H9 (cell line): ENCODE results near the gene CHN2. TPM values are rescaled to one million over a fixed set of nuclear protein-coding genes. Genes with fewer than 3 reads are reported as not detected.

Experiments used
- DNase-seq: peaks from one replicate; pipeline ENCODE4 v3.0.0-alpha.2; 2017
- H2AFZ ChIP-seq: one replicate; pipeline ENCODE4 v1.6.1; 2013; ENCODE audit warnings: mild to moderate bottlenecking, low read length, control low read depth, moderate library complexity
- H2AK5ac ChIP-seq: 2 replicates; pipeline ENCODE4 v1.6.1; 2013; ENCODE audit warnings: low read length, control low read depth, mixed read lengths; ENCODE audit not compliant: insufficient read length
- H2BK120ac ChIP-seq: one replicate; pipeline ENCODE4 v1.6.1; 2013; ENCODE audit warnings: low read depth, mild to moderate bottlenecking, low read length, control low read depth, inconsistent platforms; ENCODE audit not compliant: poor library complexity, severe bottlenecking
- H2BK12ac ChIP-seq: 2 replicates; pipeline ENCODE4 v1.6.1; 2013; ENCODE audit warnings: low read length, control low read depth, mixed read lengths, low read depth; ENCODE audit not compliant: insufficient read length
- H2BK15ac ChIP-seq: 2 replicates; pipeline ENCODE4 v1.6.1; 2013; ENCODE audit warnings: low read depth, low read length, control low read depth
- H2BK20ac ChIP-seq: one replicate; pipeline ENCODE4 v1.6.1; 2013; ENCODE audit warnings: low read depth, mild to moderate bottlenecking, low read length, control low read depth, inconsistent platforms; ENCODE audit not compliant: poor library complexity, severe bottlenecking
- H2BK5ac ChIP-seq: 2 replicates; pipeline ENCODE4 v1.6.1; 2013; ENCODE audit warnings: low read length, control low read depth, mixed read lengths; ENCODE audit not compliant: insufficient read length
- H3K14ac ChIP-seq: 2 replicates; pipeline ENCODE4 v1.6.1; 2013; ENCODE audit warnings: low read length, control low read depth; ENCODE audit not compliant: insufficient read depth
- H3K18ac ChIP-seq: 2 replicates; pipeline ENCODE4 v1.6.1; 2013; ENCODE audit warnings: low read depth, mild to moderate bottlenecking, mixed read lengths, low read length, control low read depth; ENCODE audit not compliant: insufficient read length
- H3K23ac ChIP-seq: 2 replicates; pipeline ENCODE4 v1.6.1; 2013; ENCODE audit warnings: low read length, control low read depth, mixed read lengths, low read depth; ENCODE audit not compliant: insufficient read length
- H3K23me2 ChIP-seq: 2 replicates; pipeline ENCODE4 v1.6.1; 2013; ENCODE audit warnings: low read depth, mild to moderate bottlenecking, mixed read lengths, low read length, control low read depth; ENCODE audit not compliant: insufficient read length, poor library complexity, severe bottlenecking
- H3K27ac ChIP-seq: 2 replicates; pipeline ENCODE4 v1.5.1; 2013; ENCODE audit warnings: low read length, control low read depth, mixed read lengths, low read depth; ENCODE audit not compliant: insufficient read length
- H3K27me3 ChIP-seq: 2 replicates; pipeline ENCODE4 v1.6.1; 2013; ENCODE audit warnings: low read length, control low read depth, inconsistent platforms; ENCODE audit not compliant: insufficient read depth
- H3K4ac ChIP-seq: 2 replicates; pipeline ENCODE4 v1.6.1; 2013; ENCODE audit warnings: low read depth, mild to moderate bottlenecking, control low read depth, inconsistent platforms, low read length, moderate library complexity
- H3K4me1 ChIP-seq: 2 replicates; pipeline ENCODE4 v1.6.1; 2013; ENCODE audit warnings: low read length, control low read depth, inconsistent platforms; ENCODE audit not compliant: insufficient read depth
- H3K4me2 ChIP-seq: 2 replicates; pipeline ENCODE4 v1.6.1; 2013; ENCODE audit warnings: low read length, control low read depth, mixed read lengths; ENCODE audit not compliant: insufficient read length, insufficient read depth
- H3K56ac ChIP-seq: 2 replicates; pipeline ENCODE4 v1.6.1; 2013; ENCODE audit warnings: low read depth, mild to moderate bottlenecking, mixed read lengths, low read length, control low read depth; ENCODE audit not compliant: insufficient read length
- H3K79me1 ChIP-seq: 2 replicates; pipeline ENCODE4 v1.6.1; 2013; ENCODE audit warnings: low read depth, mild to moderate bottlenecking, moderate library complexity, low read length, control low read depth, inconsistent platforms; ENCODE audit not compliant: insufficient read depth, poor library complexity, severe bottlenecking
- H3K79me2 ChIP-seq: 2 replicates; pipeline ENCODE4 v1.6.1; 2013; ENCODE audit warnings: low read length, control low read depth, inconsistent platforms; ENCODE audit not compliant: insufficient read depth
- H3K9ac ChIP-seq: 2 replicates; pipeline ENCODE4 v1.6.1; 2013; ENCODE audit warnings: low read length, control low read depth, mixed read lengths; ENCODE audit not compliant: insufficient read length; ENCODE audit errors: extremely low read depth
- H3K9me3 ChIP-seq: one replicate; pipeline ENCODE4 v1.6.1; 2013; ENCODE audit warnings: low read depth, low read length, inconsistent platforms; ENCODE audit not compliant: control insufficient read depth
- H3T11ph ChIP-seq: one replicate; pipeline ENCODE4 v1.6.1; 2013; ENCODE audit warnings: mild to moderate bottlenecking, low read length, control low read depth, inconsistent platforms
- H4K20me1 ChIP-seq: one replicate; pipeline ENCODE4 v1.6.1; 2013; ENCODE audit not compliant: control insufficient read depth, insufficient read length, insufficient read depth
- H4K5ac ChIP-seq: 2 replicates; pipeline ENCODE4 v1.6.1; 2013; ENCODE audit warnings: low read depth, mild to moderate bottlenecking, mixed read lengths, low read length, control low read depth; ENCODE audit not compliant: insufficient read length
- H4K8ac ChIP-seq: replicated peaks from 2 replicates; pipeline ENCODE4 v1.6.1; 2013; ENCODE audit warnings: low read length, control low read depth, mixed read lengths, low read depth; ENCODE audit not compliant: insufficient read length
- H4K91ac ChIP-seq: 2 replicates; pipeline ENCODE4 v1.6.1; 2013; ENCODE audit warnings: low read depth, mild to moderate bottlenecking, moderate library complexity, mixed read lengths, low read length, control low read depth; ENCODE audit not compliant: insufficient read length
- H3K27ac Mint-ChIP-seq, 3 experiments: 2 replicates in 2 of 3; 3 replicates in 1 of 3; pipeline ENCODE4 v1.8.0; 2020 to 2021; ENCODE audit warnings: mixed read lengths in 3 of 3, mild to moderate bottlenecking in 1 of 3, moderate library complexity in 1 of 3
- H3K27me3 Mint-ChIP-seq: 2 replicates; pipeline ENCODE4 v1.8.0; 2021; ENCODE audit warnings: low read depth, mild to moderate bottlenecking, moderate library complexity, mixed read lengths
- H3K36me3 Mint-ChIP-seq, 3 experiments: 2 replicates in 2 of 3; 3 replicates in 1 of 3; pipeline ENCODE4 v1.8.0; 2020 to 2021; ENCODE audit warnings: low read depth in 3 of 3, mixed read lengths in 3 of 3; ENCODE audit not compliant: insufficient read depth in 1 of 3
- H3K4me1 Mint-ChIP-seq, 2 experiments: 2 replicates each; pipeline ENCODE4 v1.8.0; 2020; ENCODE audit warnings: mixed read lengths in 2 of 2
- H3K4me3 Mint-ChIP-seq, 2 experiments: 2 replicates in 1 of 2; 3 replicates in 1 of 2; pipeline ENCODE4 v1.8.0; 2020 to 2021; ENCODE audit warnings: mild to moderate bottlenecking in 2 of 2, mixed read lengths in 2 of 2, moderate library complexity in 1 of 2
- H3K9me3 Mint-ChIP-seq, 2 experiments: 2 replicates in 1 of 2; 3 replicates in 1 of 2; pipeline ENCODE4 v1.8.0; 2020; ENCODE audit warnings: mild to moderate bottlenecking in 2 of 2, mixed read lengths in 2 of 2, moderate library complexity in 1 of 2
- WGBS: extraction: QIAGEN DNeasy Blood & Tissue Kit; methylation state at CpG from one replicate; pipeline ENCODE4 v1.1.7; 2013; ENCODE audit warnings: missing lambda C conversion rate, low lambda C conversion rate, mixed read lengths; ENCODE audit not compliant: insufficient read length; ENCODE audit errors: extremely low coverage; 5-methylcytosine and 5-hydroxymethylcytosine counted together
- total RNA-seq: library from RNA; stranded (reverse); gene quantifications from 2 replicates; pipeline ENCODE4 v1.2.1, GENCODE V29; 2021
- TF ChIP-seq, protein P1 (sequence below): fragments of 200-600 bp; sonication (generic); conservative IDR thresholded peaks from 3 replicates; pipeline ENCODE4 v1.8.0; 2021; ENCODE audit warnings: antibody characterized with exemption, mild to moderate bottlenecking

Gene CHN2
- total RNA-seq, 1 experiment from 2014 or later: 3.3 TPM

GRCh38 chr7:29416938-29417305 is 222.3 kb downstream of the CHN2 start:
- no peak overlapping the region for H4K5ac ChIP-seq
- no peak overlapping the region for H3K4me3 Mint-ChIP-seq

More at GRCh38 chr7:29416938-29417305, 222.3 kb downstream of the CHN2 start:
- H4K8ac ChIP-seq: no peak overlapping the region
- Mint-ChIP-seq H3K36me3 (no peaks in the 10 kb centered on the region), H3K27me3 (no peaks in the 10 kb centered on the region; the same call in none of the 2 replicates), H3K9me3 (no peaks in the 10 kb centered on the region), H3K4me1 (peaks cover 0 to 4% of the 10 kb centered on the region in 2 experiments; a peak in 1 of 4 replicates), H3K27ac (peak overlapping the region in 1 of 3 experiments; percentile 82; a peak in 1 of 7 replicates)
- H3K79me2 ChIP-seq: no peaks in the 10 kb centered on the region
- no peak for DNase-seq
- no peak overlapping the region for H3K4ac ChIP-seq
- no peak overlapping the region for H4K91ac ChIP-seq
- H2BK120ac ChIP-seq: no peak overlapping the region
- H3K14ac ChIP-seq: no peak overlapping the region
- H2BK20ac ChIP-seq: no peak overlapping the region
- no peak overlapping the region for H3K23ac ChIP-seq
- WGBS: no CpG with 5 or more reads among the region's 9 CpGs
- H3K9me3 ChIP-seq: no peaks in the 10 kb centered on the region
- no peaks in the 10 kb centered on the region for H3K23me2 ChIP-seq
- H2BK15ac ChIP-seq: no peak overlapping the region
- H3K27ac ChIP-seq: no peak overlapping the region
- H3K4me2 ChIP-seq: no peak overlapping the region
- no peak overlapping the region for H2AFZ ChIP-seq
- no peaks in the 10 kb centered on the region for H3K79me1 ChIP-seq
- H3K18ac ChIP-seq: no peak overlapping the region
- H3T11ph ChIP-seq: no peak overlapping the region
- no peak overlapping the region for H2AK5ac ChIP-seq
- H4K20me1 ChIP-seq: no peaks in the 10 kb centered on the region
- H3K9ac ChIP-seq: no peak overlapping the region
- no peaks in the 10 kb centered on the region for H3K27me3 ChIP-seq
- H2BK12ac ChIP-seq: no peak overlapping the region
- TF ChIP-seq, protein P1, sequence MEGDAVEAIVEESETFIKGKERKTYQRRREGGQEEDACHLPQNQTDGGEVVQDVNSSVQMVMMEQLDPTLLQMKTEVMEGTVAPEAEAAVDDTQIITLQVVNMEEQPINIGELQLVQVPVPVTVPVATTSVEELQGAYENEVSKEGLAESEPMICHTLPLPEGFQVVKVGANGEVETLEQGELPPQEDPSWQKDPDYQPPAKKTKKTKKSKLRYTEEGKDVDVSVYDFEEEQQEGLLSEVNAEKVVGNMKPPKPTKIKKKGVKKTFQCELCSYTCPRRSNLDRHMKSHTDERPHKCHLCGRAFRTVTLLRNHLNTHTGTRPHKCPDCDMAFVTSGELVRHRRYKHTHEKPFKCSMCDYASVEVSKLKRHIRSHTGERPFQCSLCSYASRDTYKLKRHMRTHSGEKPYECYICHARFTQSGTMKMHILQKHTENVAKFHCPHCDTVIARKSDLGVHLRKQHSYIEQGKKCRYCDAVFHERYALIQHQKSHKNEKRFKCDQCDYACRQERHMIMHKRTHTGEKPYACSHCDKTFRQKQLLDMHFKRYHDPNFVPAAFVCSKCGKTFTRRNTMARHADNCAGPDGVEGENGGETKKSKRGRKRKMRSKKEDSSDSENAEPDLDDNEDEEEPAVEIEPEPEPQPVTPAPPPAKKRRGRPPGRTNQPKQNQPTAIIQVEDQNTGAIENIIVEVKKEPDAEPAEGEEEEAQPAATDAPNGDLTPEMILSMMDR: no peak
- no peaks in the 10 kb centered on the region for H3K4me1 ChIP-seq
- H2BK5ac ChIP-seq: no peak overlapping the region
- H3K56ac ChIP-seq: no peak overlapping the region
